ENCODE results near the gene EEF2KMT.

EEF2KMT gene

GRCh38 chr16:5058476-5058875 lies 39.1 kb downstream of the EEF2KMT start:
- H3K36me3 ChIP-seq (ENCODE audit: insufficient read depth, low read length): no peaks in the 10 kb centered on the region
- H3K4me1 ChIP-seq (ENCODE audit: insufficient read depth, low read length, severe bottlenecking): no peaks in the 10 kb centered on the region
- H3K9me3 ChIP-seq (ENCODE audit: low read length): no peaks in the 10 kb centered on the region
- H3K27me3 ChIP-seq (ENCODE audit: insufficient read depth, low read length): no peaks in the 10 kb centered on the region
- H3F3A ChIP-seq (ENCODE audit: insufficient read depth, low read length): no peaks in the 10 kb centered on the region
- no peak overlapping the region for H2AFZ ChIP-seq (ENCODE audit: low read length)
- no peak overlapping the region for H3K4me3 ChIP-seq (ENCODE audit: low read depth, low read length, poor library complexity, severe bottlenecking)
- no peaks in the 10 kb centered on the region for H3K9me2 ChIP-seq (ENCODE audit: low read depth, low read length)
- H3K4me2 ChIP-seq (ENCODE audit: low read length): no peak overlapping the region
- TF ChIP-seq, protein P1, sequence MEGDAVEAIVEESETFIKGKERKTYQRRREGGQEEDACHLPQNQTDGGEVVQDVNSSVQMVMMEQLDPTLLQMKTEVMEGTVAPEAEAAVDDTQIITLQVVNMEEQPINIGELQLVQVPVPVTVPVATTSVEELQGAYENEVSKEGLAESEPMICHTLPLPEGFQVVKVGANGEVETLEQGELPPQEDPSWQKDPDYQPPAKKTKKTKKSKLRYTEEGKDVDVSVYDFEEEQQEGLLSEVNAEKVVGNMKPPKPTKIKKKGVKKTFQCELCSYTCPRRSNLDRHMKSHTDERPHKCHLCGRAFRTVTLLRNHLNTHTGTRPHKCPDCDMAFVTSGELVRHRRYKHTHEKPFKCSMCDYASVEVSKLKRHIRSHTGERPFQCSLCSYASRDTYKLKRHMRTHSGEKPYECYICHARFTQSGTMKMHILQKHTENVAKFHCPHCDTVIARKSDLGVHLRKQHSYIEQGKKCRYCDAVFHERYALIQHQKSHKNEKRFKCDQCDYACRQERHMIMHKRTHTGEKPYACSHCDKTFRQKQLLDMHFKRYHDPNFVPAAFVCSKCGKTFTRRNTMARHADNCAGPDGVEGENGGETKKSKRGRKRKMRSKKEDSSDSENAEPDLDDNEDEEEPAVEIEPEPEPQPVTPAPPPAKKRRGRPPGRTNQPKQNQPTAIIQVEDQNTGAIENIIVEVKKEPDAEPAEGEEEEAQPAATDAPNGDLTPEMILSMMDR (IDR thresholded peaks at IDR 0.05; ENCODE audit: low read length): no peak
- no peak for TF ChIP-seq EZH2 (IDR thresholded peaks at IDR 0.05; ENCODE audit: borderline replicate concordance, low read length)
- H3K9ac ChIP-seq (ENCODE audit: low read length): no peak overlapping the region
- no peaks in the 10 kb centered on the region for H3K79me2 ChIP-seq (ENCODE audit: insufficient read depth, low read length)
- H3K27ac ChIP-seq (ENCODE audit: low read depth, low read length, poor library complexity, severe bottlenecking): no peak overlapping the region
- H4K20me1 ChIP-seq (ENCODE audit: insufficient read depth, low read length): no peaks in the 10 kb centered on the region

DNA sequence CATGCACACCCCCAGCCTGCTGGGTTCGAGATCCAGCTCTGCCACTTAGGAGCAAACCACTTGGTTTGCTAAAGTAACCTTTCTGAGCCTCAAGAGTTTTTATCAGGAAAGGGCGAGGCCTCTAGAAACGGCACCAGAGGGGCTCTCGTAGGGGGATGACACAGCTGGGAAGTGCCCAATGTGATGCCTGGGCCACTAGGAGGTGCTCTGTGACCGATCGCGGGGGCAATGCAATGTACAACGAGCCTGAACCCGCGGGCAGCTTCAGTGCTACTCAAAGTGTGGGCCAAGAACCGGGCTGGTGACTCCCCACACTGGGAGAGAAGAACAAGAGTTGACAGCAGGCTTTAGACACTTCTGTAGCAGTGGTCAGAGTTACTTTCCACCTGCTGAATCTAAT lies 41.2 kb downstream of the EEF2KMT start:
- Histone ChIP-seq H3K9ac (ENCODE audit: low read length) (no peak overlapping the region), H3K4me2 (ENCODE audit: low read length) (no peak overlapping the region), H3K4me1 (ENCODE audit: insufficient read depth, low read length, severe bottlenecking) (no peaks in the 10 kb centered on the region), H2AFZ (ENCODE audit: low read length) (no peak overlapping the region), H3K27ac (ENCODE audit: low read depth, low read length, poor library complexity, severe bottlenecking) (no peak overlapping the region), H3K9me3 (ENCODE audit: low read length) (no peaks in the 10 kb centered on the region), H3K4me3 (ENCODE audit: low read depth, low read length, poor library complexity, severe bottlenecking) (no peak overlapping the region), H3K9me2 (ENCODE audit: low read depth, low read length) (no peaks in the 10 kb centered on the region), H3K36me3 (ENCODE audit: insufficient read depth, low read length) (no peaks in the 10 kb centered on the region), H3K79me2 (ENCODE audit: insufficient read depth, low read length) (no peaks in the 10 kb centered on the region), H3K27me3 (ENCODE audit: insufficient read depth, low read length) (no peaks in the 10 kb centered on the region), H3F3A (ENCODE audit: insufficient read depth, low read length) (no peaks in the 10 kb centered on the region), H4K20me1 (ENCODE audit: insufficient read depth, low read length) (no peaks in the 10 kb centered on the region)
- TF ChIP-seq, protein P1 (IDR thresholded peaks at IDR 0.05; ENCODE audit: low read length): peak; percentile 78
- TF ChIP-seq EZH2 (IDR thresholded peaks at IDR 0.05; ENCODE audit: borderline replicate concordance, low read length): no peak

DNA sequence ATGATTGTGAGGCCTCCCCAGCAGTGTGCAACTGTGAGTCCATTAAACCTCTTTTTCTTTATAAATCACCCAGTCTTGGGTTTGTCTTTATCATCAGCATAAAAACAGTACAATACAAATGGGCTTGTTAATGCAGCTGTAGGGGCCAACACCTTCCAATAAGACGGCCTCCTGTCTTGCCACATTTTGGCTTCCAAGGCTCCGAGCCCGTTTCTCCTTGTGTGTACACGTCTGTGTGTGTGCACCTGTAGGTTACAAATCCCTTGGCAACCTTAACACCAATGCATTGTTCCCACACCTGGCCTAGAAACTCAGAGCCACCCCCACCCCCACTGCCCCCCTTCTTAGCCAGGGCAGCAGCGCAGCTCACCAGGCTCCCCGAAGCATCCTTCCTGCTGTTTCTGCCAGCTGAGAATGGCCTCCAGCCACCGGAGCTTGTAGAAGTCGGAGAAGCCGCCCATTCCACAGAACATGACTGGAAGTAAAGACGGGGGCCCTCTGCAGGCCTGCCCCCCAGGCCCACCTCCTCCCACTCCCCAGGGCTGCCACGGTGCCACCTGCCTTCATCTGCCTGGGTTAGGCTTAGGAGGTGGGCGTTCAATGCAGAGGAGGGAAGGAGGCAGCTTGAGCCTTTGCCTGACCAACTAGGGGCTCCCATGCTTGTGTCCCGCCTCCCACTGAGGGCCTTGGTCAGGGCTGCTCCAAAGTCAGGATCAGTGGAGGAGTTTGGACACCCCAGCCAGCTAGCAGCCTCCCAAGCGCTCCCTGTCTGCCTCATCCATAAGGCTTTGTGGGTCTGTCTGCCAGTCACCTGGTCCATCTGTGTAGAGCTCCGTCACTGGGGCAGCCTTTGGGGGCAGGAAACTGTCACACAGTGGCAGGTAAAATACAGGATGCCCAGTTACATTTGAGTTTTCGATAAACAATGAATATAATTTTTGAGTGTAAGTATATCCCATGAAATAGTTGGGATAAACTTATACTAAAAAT lies 42.4 kb downstream of the EEF2KMT start:
- H3K4me1 ChIP-seq (ENCODE audit: insufficient read depth, low read length, severe bottlenecking): no peaks in the 10 kb centered on the region
- no peaks in the 10 kb centered on the region for H3K9me3 ChIP-seq (ENCODE audit: low read length)
- no peaks in the 10 kb centered on the region for H3K79me2 ChIP-seq (ENCODE audit: insufficient read depth, low read length)
- no peak overlapping the region for H3K4me3 ChIP-seq (ENCODE audit: low read depth, low read length, poor library complexity, severe bottlenecking)
- no peaks in the 10 kb centered on the region for H4K20me1 ChIP-seq (ENCODE audit: insufficient read depth, low read length)
- H2AFZ ChIP-seq (ENCODE audit: low read length): no peak overlapping the region
- no peak overlapping the region for H3K9ac ChIP-seq (ENCODE audit: low read length)
- no peak overlapping the region for H3K4me2 ChIP-seq (ENCODE audit: low read length)
- H3F3A ChIP-seq (ENCODE audit: insufficient read depth, low read length): no peaks in the 10 kb centered on the region
- H3K27me3 ChIP-seq (ENCODE audit: insufficient read depth, low read length): no peaks in the 10 kb centered on the region
- no peak overlapping the region for H3K27ac ChIP-seq (ENCODE audit: low read depth, low read length, poor library complexity, severe bottlenecking)
- TF ChIP-seq, protein P1 (IDR thresholded peaks at IDR 0.05; ENCODE audit: low read length): no peak
- no peak for TF ChIP-seq EZH2 (IDR thresholded peaks at IDR 0.05; ENCODE audit: borderline replicate concordance, low read length)
- H3K9me2 ChIP-seq (ENCODE audit: low read depth, low read length): no peaks in the 10 kb centered on the region
- H3K36me3 ChIP-seq (ENCODE audit: insufficient read depth, low read length): no peaks in the 10 kb centered on the region

All from OCI-LY1 (cell line).